ENCODE results near the gene CRYBG1. TPM values are rescaled to one million over a fixed set of nuclear protein-coding genes. Genes with fewer than 3 reads are reported as not detected.

CRYBG1 gene
- total RNA-seq, 1 experiment from 2014 or later = 10.7 TPM

DNA sequence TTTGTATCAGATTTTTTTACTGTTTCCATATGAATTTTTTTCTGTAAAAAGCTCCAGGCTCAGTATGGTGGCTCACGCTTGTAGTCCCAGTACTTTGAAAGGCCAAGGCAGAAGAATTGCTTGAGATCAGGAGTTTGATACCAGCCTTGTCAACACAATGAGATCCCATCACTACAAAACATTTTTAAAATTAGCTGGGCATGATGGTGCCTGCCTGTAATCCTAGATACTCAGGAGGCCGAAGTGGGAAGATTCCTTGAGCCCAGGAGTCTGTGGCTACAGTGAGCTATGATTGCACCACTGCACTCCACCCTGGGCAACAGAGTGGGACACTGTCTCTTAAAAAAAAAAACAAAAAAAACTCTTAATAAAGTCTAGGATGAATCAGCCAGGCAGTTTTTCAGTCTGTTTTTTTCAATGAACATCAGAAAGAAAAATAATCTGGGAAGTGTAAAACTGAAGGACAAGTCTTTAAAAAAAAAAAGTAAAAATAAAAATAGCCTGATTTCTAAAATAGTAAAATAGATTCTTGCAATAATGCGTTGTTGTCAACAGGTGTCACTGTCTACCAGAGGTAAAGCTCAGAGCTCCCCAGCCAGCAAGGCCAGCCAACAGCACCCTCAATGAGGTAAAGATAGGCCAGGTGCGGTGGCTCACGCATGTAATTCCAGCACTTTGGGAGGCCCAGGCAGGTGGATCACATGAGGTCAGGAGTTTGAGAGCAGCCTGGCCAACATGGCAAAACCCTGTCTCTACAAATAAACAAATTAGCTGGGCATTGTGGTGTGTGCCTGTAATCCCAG lies 25.7 kb upstream of the CRYBG1 start:
- Histone ChIP-seq H3K4me2 (ENCODE audit: low read length) (no peak overlapping the region), H3K9me3 (ENCODE audit: control insufficient read depth in 1 of 2, insufficient read depth in 1 of 2, low read depth in 1 of 2, low read length in 2 of 2) (no peaks in the 10 kb centered on the region), H3K9ac (ENCODE audit: low read length) (no peak overlapping the region), H3K4me3 (replicated peaks in 1 of 2; ENCODE audit: low read depth in 1 of 2, low read length in 2 of 2) (no peak overlapping the region), H3K9me2 (ENCODE audit: insufficient read depth) (no peaks in the 10 kb centered on the region), H3K36me3 (ENCODE audit: control insufficient read depth in 1 of 2, insufficient read depth in 2 of 2, low read length in 2 of 2) (no peaks in the 10 kb centered on the region), H3K27ac (ENCODE audit: low read depth, low read length) (no peak overlapping the region), H3K79me2 (ENCODE audit: insufficient read depth, low read length) (no peaks in the 10 kb centered on the region), H4K20me1 (ENCODE audit: insufficient read depth) (no peaks in the 10 kb centered on the region), H2AFZ (ENCODE audit: low read depth, low read length, poor library complexity, severe bottlenecking) (peak overlapping the region; percentile 88), H3K27me3 (ENCODE audit: insufficient read depth, low read length) (no peaks in the 10 kb centered on the region), H3K4me1 (ENCODE audit: control insufficient read depth in 1 of 2, insufficient read depth in 2 of 2, low read length in 2 of 2) (peaks cover 4 to 12% of the 10 kb centered on the region in 2 experiments; a peak in 2 of 4 replicates)
- no TSS peak for BruUV-seq (replicated peaks)
- peak; percentile 61 for DNase-seq (ENCODE audit: low read depth, low spot score)
- ATAC-seq = peak; percentile 78
- intact Hi-C loops (cut with micrococcal nuclease) = loop anchor here (1.0 kb wide), 2 partner anchors 231 to 662 kb away; no protein-coding TSS in a partner anchor
- CTCF ChIA-PET = interaction anchor here (1.0 to 3.0 kb wide), 18 partner anchors 9 to 1513 kb away, joined by 3 to 26 read pairs (median 4); partner anchors contain the start of genes ATG5 and CRYBG1
- TF ChIP-seq POLR2AphosphoS5 (IDR thresholded peaks at IDR 0.05; ENCODE audit: low read depth, low read length) (no peak), SIN3A (IDR thresholded peaks at IDR 0.05; ENCODE audit: low read depth) (no peak), RAD21 (IDR thresholded peaks at IDR 0.05; ENCODE audit: low read depth) (peak; percentile 87), CBX3 (IDR thresholded peaks at IDR 0.05; ENCODE audit: low read depth) (no peak), EZH2phosphoT487 (IDR thresholded peaks at IDR 0.05; ENCODE audit: borderline replicate concordance) (no peak), SP1 (IDR thresholded peaks at IDR 0.05; ENCODE audit: low read depth) (no peak), POLR2A (IDR thresholded peaks at IDR 0.05; ENCODE audit: borderline replicate concordance, extremely low read depth, insufficient read depth, insufficient read length) (no peak), YY1 (IDR thresholded peaks at IDR 0.05; ENCODE audit: extremely low read depth, insufficient replicate concordance, low read depth, low read length) (no peak), TCF7L2 (IDR thresholded peaks at IDR 0.05; ENCODE audit: borderline replicate concordance, extremely low read depth, insufficient read depth, insufficient read length) (no peak), ZFX (IDR thresholded peaks at IDR 0.05) (no peak), JUND (IDR thresholded peaks at IDR 0.05) (no peak)
- TF ChIP-seq, protein P1, sequence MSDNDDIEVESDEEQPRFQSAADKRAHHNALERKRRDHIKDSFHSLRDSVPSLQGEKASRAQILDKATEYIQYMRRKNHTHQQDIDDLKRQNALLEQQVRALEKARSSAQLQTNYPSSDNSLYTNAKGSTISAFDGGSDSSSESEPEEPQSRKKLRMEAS (IDR thresholded peaks at IDR 0.05) = no peak
- TF ChIP-seq, protein P2, sequence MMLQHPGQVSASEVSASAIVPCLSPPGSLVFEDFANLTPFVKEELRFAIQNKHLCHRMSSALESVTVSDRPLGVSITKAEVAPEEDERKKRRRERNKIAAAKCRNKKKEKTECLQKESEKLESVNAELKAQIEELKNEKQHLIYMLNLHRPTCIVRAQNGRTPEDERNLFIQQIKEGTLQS (IDR thresholded peaks at IDR 0.05) = no peak
- TF ChIP-seq, protein P3, sequence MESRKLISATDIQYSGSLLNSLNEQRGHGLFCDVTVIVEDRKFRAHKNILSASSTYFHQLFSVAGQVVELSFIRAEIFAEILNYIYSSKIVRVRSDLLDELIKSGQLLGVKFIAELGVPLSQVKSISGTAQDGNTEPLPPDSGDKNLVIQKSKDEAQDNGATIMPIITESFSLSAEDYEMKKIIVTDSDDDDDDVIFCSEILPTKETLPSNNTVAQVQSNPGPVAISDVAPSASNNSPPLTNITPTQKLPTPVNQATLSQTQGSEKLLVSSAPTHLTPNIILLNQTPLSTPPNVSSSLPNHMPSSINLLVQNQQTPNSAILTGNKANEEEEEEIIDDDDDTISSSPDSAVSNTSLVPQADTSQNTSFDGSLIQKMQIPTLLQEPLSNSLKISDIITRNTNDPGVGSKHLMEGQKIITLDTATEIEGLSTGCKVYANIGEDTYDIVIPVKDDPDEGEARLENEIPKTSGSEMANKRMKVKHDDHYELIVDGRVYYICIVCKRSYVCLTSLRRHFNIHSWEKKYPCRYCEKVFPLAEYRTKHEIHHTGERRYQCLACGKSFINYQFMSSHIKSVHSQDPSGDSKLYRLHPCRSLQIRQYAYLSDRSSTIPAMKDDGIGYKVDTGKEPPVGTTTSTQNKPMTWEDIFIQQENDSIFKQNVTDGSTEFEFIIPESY (IDR thresholded peaks at IDR 0.05; ENCODE audit: extremely low read depth, insufficient replicate concordance, low read length) = no peak
- TF ChIP-seq, protein P4, sequence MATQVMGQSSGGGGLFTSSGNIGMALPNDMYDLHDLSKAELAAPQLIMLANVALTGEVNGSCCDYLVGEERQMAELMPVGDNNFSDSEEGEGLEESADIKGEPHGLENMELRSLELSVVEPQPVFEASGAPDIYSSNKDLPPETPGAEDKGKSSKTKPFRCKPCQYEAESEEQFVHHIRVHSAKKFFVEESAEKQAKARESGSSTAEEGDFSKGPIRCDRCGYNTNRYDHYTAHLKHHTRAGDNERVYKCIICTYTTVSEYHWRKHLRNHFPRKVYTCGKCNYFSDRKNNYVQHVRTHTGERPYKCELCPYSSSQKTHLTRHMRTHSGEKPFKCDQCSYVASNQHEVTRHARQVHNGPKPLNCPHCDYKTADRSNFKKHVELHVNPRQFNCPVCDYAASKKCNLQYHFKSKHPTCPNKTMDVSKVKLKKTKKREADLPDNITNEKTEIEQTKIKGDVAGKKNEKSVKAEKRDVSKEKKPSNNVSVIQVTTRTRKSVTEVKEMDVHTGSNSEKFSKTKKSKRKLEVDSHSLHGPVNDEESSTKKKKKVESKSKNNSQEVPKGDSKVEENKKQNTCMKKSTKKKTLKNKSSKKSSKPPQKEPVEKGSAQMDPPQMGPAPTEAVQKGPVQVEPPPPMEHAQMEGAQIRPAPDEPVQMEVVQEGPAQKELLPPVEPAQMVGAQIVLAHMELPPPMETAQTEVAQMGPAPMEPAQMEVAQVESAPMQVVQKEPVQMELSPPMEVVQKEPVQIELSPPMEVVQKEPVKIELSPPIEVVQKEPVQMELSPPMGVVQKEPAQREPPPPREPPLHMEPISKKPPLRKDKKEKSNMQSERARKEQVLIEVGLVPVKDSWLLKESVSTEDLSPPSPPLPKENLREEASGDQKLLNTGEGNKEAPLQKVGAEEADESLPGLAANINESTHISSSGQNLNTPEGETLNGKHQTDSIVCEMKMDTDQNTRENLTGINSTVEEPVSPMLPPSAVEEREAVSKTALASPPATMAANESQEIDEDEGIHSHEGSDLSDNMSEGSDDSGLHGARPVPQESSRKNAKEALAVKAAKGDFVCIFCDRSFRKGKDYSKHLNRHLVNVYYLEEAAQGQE (IDR thresholded peaks at IDR 0.05; ENCODE audit: low read depth) = no peak
- TF ChIP-seq, protein P5, sequence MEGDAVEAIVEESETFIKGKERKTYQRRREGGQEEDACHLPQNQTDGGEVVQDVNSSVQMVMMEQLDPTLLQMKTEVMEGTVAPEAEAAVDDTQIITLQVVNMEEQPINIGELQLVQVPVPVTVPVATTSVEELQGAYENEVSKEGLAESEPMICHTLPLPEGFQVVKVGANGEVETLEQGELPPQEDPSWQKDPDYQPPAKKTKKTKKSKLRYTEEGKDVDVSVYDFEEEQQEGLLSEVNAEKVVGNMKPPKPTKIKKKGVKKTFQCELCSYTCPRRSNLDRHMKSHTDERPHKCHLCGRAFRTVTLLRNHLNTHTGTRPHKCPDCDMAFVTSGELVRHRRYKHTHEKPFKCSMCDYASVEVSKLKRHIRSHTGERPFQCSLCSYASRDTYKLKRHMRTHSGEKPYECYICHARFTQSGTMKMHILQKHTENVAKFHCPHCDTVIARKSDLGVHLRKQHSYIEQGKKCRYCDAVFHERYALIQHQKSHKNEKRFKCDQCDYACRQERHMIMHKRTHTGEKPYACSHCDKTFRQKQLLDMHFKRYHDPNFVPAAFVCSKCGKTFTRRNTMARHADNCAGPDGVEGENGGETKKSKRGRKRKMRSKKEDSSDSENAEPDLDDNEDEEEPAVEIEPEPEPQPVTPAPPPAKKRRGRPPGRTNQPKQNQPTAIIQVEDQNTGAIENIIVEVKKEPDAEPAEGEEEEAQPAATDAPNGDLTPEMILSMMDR (IDR thresholded peaks at IDR 0.05 in 2 of 3, conservative IDR thresholded peaks at IDR 0.05 in 1 of 3; ENCODE audit: borderline replicate concordance in 1 of 3, insufficient read depth in 1 of 3, low read depth in 2 of 3, low read length in 2 of 3) = peak; percentile 66 to 74 (median 66); a peak in 5 of 6 replicates
- POLR2A ChIA-PET = interaction anchor here (0.7 to 1.0 kb wide), 2 partner anchors 9 to 123 kb away, joined by 3 read pairs; partner anchors contain the start of gene ATG5
- RAD21 ChIA-PET (ENCODE audit: low non-redundant PET in 1 of 2, low total read pairs in 2 of 2, uncharacterized antibody in 2 of 2, unreplicated experiment in 2 of 2) = interaction anchor here in 1 of 2 experiments (0.7 to 2.3 kb wide), 6 partner anchors 26 to 903 kb away, joined by 3 to 7 read pairs (median 3); partner anchors contain the start of gene CRYBG1

All from HCT116 (cell line).